Nephron progenitor cell (in vitro differentiated cells): Measurements from ENCODE around the gene CDC42SE2.

ENCODE experiments used
- DNase-seq: peaks from one replicate; pipeline ENCODE4 v3.0.0; 2021
- H3K27ac Mint-ChIP-seq: 2 replicates; pipeline ENCODE4 v1.8.0; 2021; ENCODE audit warnings: mild to moderate bottlenecking, moderate library complexity, mixed read lengths
- H3K27me3 Mint-ChIP-seq: 2 replicates; pipeline ENCODE4 v1.8.0; 2021; ENCODE audit warnings: mild to moderate bottlenecking, low read depth, mixed read lengths; ENCODE audit not compliant: poor library complexity
- H3K36me3 Mint-ChIP-seq: 2 replicates; pipeline ENCODE4 v1.8.0; 2021; ENCODE audit warnings: low read depth, mixed read lengths
- H3K4me1 Mint-ChIP-seq: 2 replicates; pipeline ENCODE4 v1.8.0; 2021; ENCODE audit warnings: mixed read lengths
- H3K4me3 Mint-ChIP-seq: 2 replicates; pipeline ENCODE4 v1.8.0; 2021; ENCODE audit warnings: mild to moderate bottlenecking, moderate library complexity, mixed read lengths
- H3K9me3 Mint-ChIP-seq: 2 replicates; pipeline ENCODE4 v1.8.0; 2021; ENCODE audit warnings: mild to moderate bottlenecking, moderate library complexity, mixed read lengths
- TF ChIP-seq, protein P1 (sequence below): fragments of 200-600 bp; sonication (generic); IDR thresholded peaks from 2 replicates; pipeline ENCODE4 v1.5.0; 2021; ENCODE audit warnings: antibody characterized with exemption

Gene CDC42SE2

DNA sequence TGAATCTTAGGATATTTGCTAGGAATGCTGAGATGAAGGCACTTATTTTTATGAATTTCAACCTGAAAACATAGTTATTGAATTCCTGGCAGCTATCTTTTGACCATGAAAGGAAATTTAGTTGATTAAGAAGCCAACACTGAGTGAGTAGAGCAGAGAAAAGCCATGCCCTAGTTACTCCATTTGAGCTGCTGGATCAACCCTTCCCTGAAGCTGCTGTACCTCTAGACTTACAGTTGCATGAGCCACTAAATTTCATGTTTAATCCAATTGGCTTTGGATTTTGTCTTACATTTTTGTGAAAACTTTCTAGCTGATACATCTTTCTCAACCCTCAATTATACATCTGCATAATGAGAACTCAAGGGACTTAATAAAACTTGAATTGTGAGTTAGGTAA, 54.6 kb downstream of the CDC42SE2 start:
- Mint-ChIP-seq H3K27me3 (no peaks in the 10 kb centered on the region), H3K4me1 (peaks cover 5% of the 10 kb centered on the region), H3K36me3 (peaks cover 81% of the 10 kb centered on the region)

DNA sequence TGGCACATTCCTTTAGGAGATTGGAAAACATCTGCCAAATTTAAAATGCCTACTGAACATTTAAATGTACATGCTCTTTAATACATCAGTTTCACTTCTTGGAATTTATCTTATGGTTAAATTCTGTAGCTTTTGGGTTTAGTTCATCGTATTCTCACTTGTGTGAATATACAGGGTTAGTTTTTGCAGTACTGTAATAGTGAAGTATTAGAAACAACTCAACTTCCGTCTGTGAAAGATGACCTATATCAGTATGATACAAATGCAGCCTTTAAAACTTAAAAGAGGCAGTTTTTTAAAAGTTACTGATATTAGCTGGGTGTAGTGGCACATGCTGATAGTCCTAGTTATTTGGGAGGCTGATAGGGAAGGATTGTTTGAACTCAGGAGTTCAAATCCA, 57.2 kb downstream of the CDC42SE2 start:
- no peaks in the 10 kb centered on the region for H3K4me1 Mint-ChIP-seq
- TF ChIP-seq, protein P1, sequence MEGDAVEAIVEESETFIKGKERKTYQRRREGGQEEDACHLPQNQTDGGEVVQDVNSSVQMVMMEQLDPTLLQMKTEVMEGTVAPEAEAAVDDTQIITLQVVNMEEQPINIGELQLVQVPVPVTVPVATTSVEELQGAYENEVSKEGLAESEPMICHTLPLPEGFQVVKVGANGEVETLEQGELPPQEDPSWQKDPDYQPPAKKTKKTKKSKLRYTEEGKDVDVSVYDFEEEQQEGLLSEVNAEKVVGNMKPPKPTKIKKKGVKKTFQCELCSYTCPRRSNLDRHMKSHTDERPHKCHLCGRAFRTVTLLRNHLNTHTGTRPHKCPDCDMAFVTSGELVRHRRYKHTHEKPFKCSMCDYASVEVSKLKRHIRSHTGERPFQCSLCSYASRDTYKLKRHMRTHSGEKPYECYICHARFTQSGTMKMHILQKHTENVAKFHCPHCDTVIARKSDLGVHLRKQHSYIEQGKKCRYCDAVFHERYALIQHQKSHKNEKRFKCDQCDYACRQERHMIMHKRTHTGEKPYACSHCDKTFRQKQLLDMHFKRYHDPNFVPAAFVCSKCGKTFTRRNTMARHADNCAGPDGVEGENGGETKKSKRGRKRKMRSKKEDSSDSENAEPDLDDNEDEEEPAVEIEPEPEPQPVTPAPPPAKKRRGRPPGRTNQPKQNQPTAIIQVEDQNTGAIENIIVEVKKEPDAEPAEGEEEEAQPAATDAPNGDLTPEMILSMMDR, result no peak
- no peak for DNase-seq

More for the DNA sequence above, 54.6 kb downstream of the CDC42SE2 start:
- TF ChIP-seq, protein P1, result no peak
- DNase-seq, result no peak
- Mint-ChIP-seq H3K4me3 (no peak overlapping the region), H3K9me3 (peaks cover 48% of the 10 kb centered on the region), H3K27ac (no peak overlapping the region)

DNA sequence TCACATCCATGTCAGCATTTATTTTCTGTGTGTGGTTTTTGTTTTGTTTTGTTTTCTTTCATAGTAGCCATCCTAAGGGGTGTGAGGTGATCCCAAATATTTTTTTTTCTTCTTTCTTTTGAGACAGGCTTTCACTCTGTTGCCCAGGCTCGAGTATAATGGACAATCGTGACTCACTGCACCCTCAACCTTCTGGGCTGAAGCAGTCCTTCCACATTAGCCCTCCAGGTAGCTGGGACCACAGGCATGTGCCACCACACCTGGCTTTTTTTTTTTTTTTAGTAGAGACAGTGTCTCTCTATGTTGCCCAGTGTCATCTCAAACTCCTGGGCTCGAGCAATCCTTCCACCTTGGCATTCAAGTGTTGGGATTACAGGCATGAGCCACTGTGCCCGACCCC, 59.1 kb downstream of the CDC42SE2 start:
- H3K9me3 Mint-ChIP-seq, result peaks cover 36% of the 10 kb centered on the region
- no peaks in the 10 kb centered on the region for H3K27me3 Mint-ChIP-seq
- H3K27ac Mint-ChIP-seq, result peak overlapping the region; percentile 81
- no peaks in the 10 kb centered on the region for H3K4me1 Mint-ChIP-seq
- H3K36me3 Mint-ChIP-seq, result peaks cover 63% of the 10 kb centered on the region
- H3K4me3 Mint-ChIP-seq, result no peak overlapping the region
- DNase-seq, result no peak
- TF ChIP-seq, protein P1, result no peak

More for the DNA sequence above, 57.2 kb downstream of the CDC42SE2 start:
- Mint-ChIP-seq H3K4me3 (no peak overlapping the region), H3K27ac (no peak overlapping the region), H3K27me3 (no peaks in the 10 kb centered on the region), H3K36me3 (peaks cover 71% of the 10 kb centered on the region), H3K9me3 (peaks cover 43% of the 10 kb centered on the region)

DNA sequence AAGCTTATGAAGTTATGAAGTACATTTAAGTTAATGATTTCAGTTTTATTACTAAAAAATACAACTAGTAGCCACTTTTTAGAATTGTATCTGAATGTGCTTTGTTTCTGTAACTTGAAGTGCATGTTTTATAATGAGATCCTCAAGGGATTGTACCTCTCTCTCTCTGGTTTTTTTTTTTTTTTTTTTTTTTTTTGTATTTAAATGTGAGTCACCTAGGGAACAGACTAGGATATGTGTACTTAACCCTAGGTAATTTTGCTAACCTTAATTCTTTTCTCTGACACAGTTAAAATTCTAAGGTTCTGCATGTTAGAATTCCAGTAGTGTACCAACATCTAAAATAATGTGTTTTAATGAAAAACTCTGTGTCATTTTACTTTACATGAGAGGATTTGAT, 59.5 kb downstream of the CDC42SE2 start:
- H3K36me3 Mint-ChIP-seq, result peaks cover 62% of the 10 kb centered on the region
- H3K27me3 Mint-ChIP-seq, result no peaks in the 10 kb centered on the region
- DNase-seq, result no peak
- H3K4me1 Mint-ChIP-seq, result no peaks in the 10 kb centered on the region
- peaks cover 34% of the 10 kb centered on the region for H3K9me3 Mint-ChIP-seq
- no peak overlapping the region for H3K27ac Mint-ChIP-seq
- TF ChIP-seq, protein P1, result no peak
- no peak overlapping the region for H3K4me3 Mint-ChIP-seq

DNA sequence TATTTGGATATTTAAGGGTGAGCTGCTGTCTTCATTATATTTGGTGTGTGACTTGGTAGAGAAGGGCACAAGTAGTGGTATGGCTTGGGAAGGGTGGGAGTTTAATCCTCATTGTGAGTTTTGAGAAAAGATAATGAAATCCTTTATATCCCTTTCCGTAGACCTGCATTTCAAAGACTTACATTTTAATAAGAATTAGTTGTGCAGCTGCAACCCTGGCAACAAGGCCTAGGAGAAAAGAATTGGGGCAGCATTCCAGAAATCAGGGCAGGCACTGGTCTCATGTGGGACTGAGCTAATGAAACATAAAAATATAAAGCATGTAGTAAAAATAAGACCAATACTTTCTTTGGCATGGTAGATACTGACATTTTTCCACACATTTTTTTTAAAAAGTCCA, 60.5 kb downstream of the CDC42SE2 start:
- Mint-ChIP-seq H3K36me3 (peaks cover 59% of the 10 kb centered on the region), H3K27ac (no peak overlapping the region), H3K27me3 (no peaks in the 10 kb centered on the region), H3K4me3 (no peak overlapping the region), H3K4me1 (no peaks in the 10 kb centered on the region), H3K9me3 (peaks cover 30% of the 10 kb centered on the region)
- TF ChIP-seq, protein P1, result no peak
- DNase-seq, result no peak

DNA sequence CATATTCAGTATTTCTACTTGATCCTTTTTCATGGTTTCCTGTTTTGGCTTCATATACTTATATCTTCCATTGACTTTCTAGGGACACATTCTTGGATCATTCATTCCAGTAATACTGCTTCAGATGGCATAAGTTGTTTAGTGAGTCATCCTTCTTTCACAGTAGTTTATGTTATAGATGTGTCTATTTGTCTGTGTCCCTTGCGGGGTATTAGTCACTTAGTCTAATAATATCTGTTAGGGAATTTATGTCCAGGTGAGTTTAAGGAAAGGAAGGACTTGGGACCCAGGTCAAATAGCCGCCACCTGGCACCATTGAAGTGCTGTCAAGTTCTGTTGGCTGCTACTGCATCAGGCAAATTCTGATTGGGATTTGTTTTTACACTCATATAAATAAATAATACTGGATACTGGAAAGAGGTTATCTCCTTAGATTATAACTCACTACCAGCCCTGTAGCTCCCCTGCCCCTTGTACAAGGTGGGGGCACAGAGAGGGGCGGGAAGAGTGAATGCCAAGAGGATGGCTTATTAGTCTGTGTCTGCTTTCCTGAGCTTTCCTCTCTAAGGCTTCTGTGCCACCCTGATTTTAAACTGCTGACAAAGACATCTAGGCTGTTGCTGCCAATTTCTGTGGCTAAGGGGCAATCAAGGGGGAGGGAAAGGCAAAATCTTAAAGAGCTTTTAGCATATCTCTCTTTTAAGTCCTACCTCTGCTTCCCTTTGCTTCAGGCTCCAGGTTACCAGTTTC, 64.9 kb downstream of the CDC42SE2 start:
- Mint-ChIP-seq H3K4me1 (no peaks in the 10 kb centered on the region), H3K27ac (no peak overlapping the region)
- DNase-seq, result no peak

More for the DNA sequence above, 64.9 kb downstream of the CDC42SE2 start:
- Mint-ChIP-seq H3K4me3 (no peak overlapping the region), H3K9me3 (peaks cover 25% of the 10 kb centered on the region), H3K36me3 (peaks cover 51% of the 10 kb centered on the region), H3K27me3 (no peaks in the 10 kb centered on the region)
- TF ChIP-seq, protein P1, result no peak
